Keratinocyte (primary cell): ENCODE data around the gene MAGI2. TPM values are rescaled to one million over a fixed set of nuclear protein-coding genes. Genes with fewer than 3 reads are reported as not detected.

Source experiments
- DNase-seq: peaks from one replicate; pipeline ENCODE4 v3.0.0-alpha.2; 2011; ENCODE audit warnings: low read depth, missing footprints, low spot score
- FAIRE-seq: peaks from 2 replicates; lab custom pipeline; 2011; peaks lifted over from hg19 to GRCh38; lab: Jason Lieb, UNC
- H2AFZ ChIP-seq: 2 replicates; pipeline ENCODE4 v1.6.0; 2012; ENCODE audit warnings: low read length, control low read depth, inconsistent platforms; ENCODE audit not compliant: control insufficient read depth
- H3K27ac ChIP-seq: 2 replicates; pipeline ENCODE4 v1.5.1; 2011; ENCODE audit warnings: low read length; ENCODE audit not compliant: control insufficient read depth, insufficient read depth
- H3K27me3 ChIP-seq: 3 replicates; pipeline ENCODE4 v1.6.0; 2011; ENCODE audit warnings: low read length; ENCODE audit not compliant: control insufficient read depth, insufficient read depth; ENCODE audit errors: extremely low read depth
- H3K36me3 ChIP-seq, 2 experiments: 2 replicates in 1 of 2; 3 replicates in 1 of 2; pipeline ENCODE4 v1.5.1; 2011; ENCODE audit warnings: low read length in 2 of 2, mild to moderate bottlenecking in 1 of 2; ENCODE audit not compliant: control insufficient read depth in 2 of 2, insufficient read depth in 2 of 2; ENCODE audit errors: extremely low read depth in 1 of 2
- H3K4me1 ChIP-seq: 3 replicates; pipeline ENCODE4 v1.5.1; 2011; ENCODE audit warnings: low read length; ENCODE audit not compliant: control insufficient read depth, insufficient read depth; ENCODE audit errors: extremely low read depth
- H3K4me2 ChIP-seq: 3 replicates; pipeline ENCODE4 v1.6.0; 2011; ENCODE audit warnings: low read depth, low read length; ENCODE audit not compliant: control insufficient read depth, insufficient read depth; ENCODE audit errors: extremely low read depth
- H3K4me3 ChIP-seq, 3 experiments: fragments of 200-600 bp in 1 of 3; sonication (generic) in 1 of 3; 2 replicates in 2 of 3; 3 replicates in 1 of 3; pipeline ENCODE4 v1.5.1; 2011 to 2016; ENCODE audit warnings: low read length in 3 of 3, mild to moderate bottlenecking in 3 of 3, control low read depth in 2 of 3, inconsistent platforms in 1 of 3, low read depth in 1 of 3, mixed read lengths in 1 of 3, mixed run types in 1 of 3, moderate library complexity in 1 of 3; ENCODE audit not compliant: control insufficient read depth in 2 of 3, insufficient read depth in 2 of 3; ENCODE audit errors: extremely low read depth in 1 of 3
- H3K79me2 ChIP-seq: 2 replicates; pipeline ENCODE4 v1.6.0; 2012; ENCODE audit warnings: low read length; ENCODE audit not compliant: control insufficient read depth, insufficient read depth
- H3K9ac ChIP-seq: 3 replicates; pipeline ENCODE4 v1.6.0; 2011; ENCODE audit warnings: low read length; ENCODE audit not compliant: control insufficient read depth, insufficient read depth; ENCODE audit errors: extremely low read depth
- H3K9me1 ChIP-seq: 3 replicates; pipeline ENCODE4 v1.6.0; 2011; ENCODE audit warnings: low read length; ENCODE audit not compliant: control insufficient read depth, insufficient read depth; ENCODE audit errors: extremely low read depth
- H3K9me3 ChIP-seq: 2 replicates; pipeline ENCODE4 v1.5.1; 2012; ENCODE audit warnings: low read depth, low read length; ENCODE audit not compliant: control insufficient read depth
- H4K20me1 ChIP-seq: 3 replicates; pipeline ENCODE4 v1.6.0; 2011; ENCODE audit warnings: low read length; ENCODE audit not compliant: control insufficient read depth, insufficient read depth; ENCODE audit errors: extremely low read depth
- EZH2 ChIP-seq: IDR thresholded peaks from one replicate; pipeline ENCODE4 v1.6.1; 2012; ENCODE audit warnings: inconsistent platforms, mild to moderate bottlenecking, low read length, moderate library complexity
- dilution Hi-C: fragments of 300-500 bp; cut with MboI; formaldehyde crosslinking; loops from one replicate; pipeline ENCODE4 v1.7.0; 2020; ENCODE audit warnings: low sequenced_read_pairs; ENCODE audit not compliant: extremely low pct_ligation_motif_present
- polyA plus RNA-seq, 5 experiments: library from polyadenylated mRNA; depleted of rRNA in 3 of 5; stranded (reverse) in 3 of 5; stranded (forward) in 1 of 5; unstranded in 1 of 5; fragments of >200 nt; gene quantifications; 1 replicate in 1 of 5; 2 replicates in 3 of 5; 3 replicates in 1 of 5; pipeline versions ENCODE4 v1.2.1 to v1.2.3, GENCODE V29; 2011 to 2012; ENCODE audit warnings: missing spikeins in 2 of 5, low read depth in 1 of 5, low replicate concordance in 1 of 5
- TF ChIP-seq, protein P1 (sequence below), 3 experiments: IDR thresholded peaks in 1 of 3; conservative IDR thresholded peaks in 1 of 3; optimal IDR thresholded peaks in 1 of 3; 2 replicates in 2 of 3; 3 replicates in 1 of 3; pipeline versions ENCODE3 to v1.5.1; 2011; ENCODE audit warnings: low read length in 3 of 3, mild to moderate bottlenecking in 3 of 3, moderate library complexity in 2 of 3, control low read depth in 1 of 3, inconsistent platforms in 1 of 3; ENCODE audit not compliant: insufficient read depth in 2 of 3; ENCODE audit errors: extremely low read depth in 1 of 3

MAGI2 gene
- polyA plus RNA-seq, 1 donor (not counting 4 experiments of a cell fraction or from before 2014, with no cell fraction given) = 0.07 TPM

DNA sequence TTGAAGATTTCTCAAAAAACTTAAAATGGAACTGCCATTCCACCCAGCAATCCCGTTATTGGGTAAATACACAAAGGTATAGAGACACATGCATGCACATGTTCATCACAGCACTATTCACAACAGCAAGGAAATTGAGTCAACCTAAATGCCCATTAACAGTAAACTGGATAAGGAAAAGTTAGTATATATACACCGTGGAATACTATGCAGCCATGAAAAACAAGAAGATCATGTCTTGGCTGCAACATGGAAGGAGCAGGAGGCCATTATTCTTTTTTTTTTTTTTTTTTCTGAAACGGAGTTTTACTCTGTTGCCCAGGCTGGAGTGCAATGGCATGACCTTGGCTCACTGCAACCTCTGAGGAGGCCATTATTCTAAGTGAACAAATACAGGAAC lies 749.0 kb downstream of the MAGI2 start:
- H3K79me2 ChIP-seq = no peaks in the 10 kb centered on the region
- TF ChIP-seq, protein P1, sequence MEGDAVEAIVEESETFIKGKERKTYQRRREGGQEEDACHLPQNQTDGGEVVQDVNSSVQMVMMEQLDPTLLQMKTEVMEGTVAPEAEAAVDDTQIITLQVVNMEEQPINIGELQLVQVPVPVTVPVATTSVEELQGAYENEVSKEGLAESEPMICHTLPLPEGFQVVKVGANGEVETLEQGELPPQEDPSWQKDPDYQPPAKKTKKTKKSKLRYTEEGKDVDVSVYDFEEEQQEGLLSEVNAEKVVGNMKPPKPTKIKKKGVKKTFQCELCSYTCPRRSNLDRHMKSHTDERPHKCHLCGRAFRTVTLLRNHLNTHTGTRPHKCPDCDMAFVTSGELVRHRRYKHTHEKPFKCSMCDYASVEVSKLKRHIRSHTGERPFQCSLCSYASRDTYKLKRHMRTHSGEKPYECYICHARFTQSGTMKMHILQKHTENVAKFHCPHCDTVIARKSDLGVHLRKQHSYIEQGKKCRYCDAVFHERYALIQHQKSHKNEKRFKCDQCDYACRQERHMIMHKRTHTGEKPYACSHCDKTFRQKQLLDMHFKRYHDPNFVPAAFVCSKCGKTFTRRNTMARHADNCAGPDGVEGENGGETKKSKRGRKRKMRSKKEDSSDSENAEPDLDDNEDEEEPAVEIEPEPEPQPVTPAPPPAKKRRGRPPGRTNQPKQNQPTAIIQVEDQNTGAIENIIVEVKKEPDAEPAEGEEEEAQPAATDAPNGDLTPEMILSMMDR (optimal IDR thresholded peaks at IDR 0.05 in 1 of 3, IDR thresholded peaks at IDR 0.05 in 1 of 3, conservative IDR thresholded peaks at IDR 0.05 in 1 of 3; ENCODE audit: extremely low read depth in 1 of 3, insufficient read depth in 2 of 3, low read length in 3 of 3) = no peak
- no peak for TF ChIP-seq EZH2
- no peak overlapping the region for H3K4me3 ChIP-seq
- dilution Hi-C loops = no loop called here
- DNase-seq (no peak), FAIRE-seq (no peak)
- no peak overlapping the region for H2AFZ ChIP-seq
- H3K27me3 ChIP-seq = no peaks in the 10 kb centered on the region
- H4K20me1 ChIP-seq = no peaks in the 10 kb centered on the region
- no peaks in the 10 kb centered on the region for H3K9me3 ChIP-seq
- H3K27ac ChIP-seq = no peak overlapping the region
- no peak overlapping the region for H3K4me2 ChIP-seq
- no peak overlapping the region for H3K9ac ChIP-seq
- H3K4me1 ChIP-seq = peaks cover 6% of the 10 kb centered on the region
- no peaks in the 10 kb centered on the region for H3K36me3 ChIP-seq
- H3K9me1 ChIP-seq = no peaks in the 10 kb centered on the region

DNA sequence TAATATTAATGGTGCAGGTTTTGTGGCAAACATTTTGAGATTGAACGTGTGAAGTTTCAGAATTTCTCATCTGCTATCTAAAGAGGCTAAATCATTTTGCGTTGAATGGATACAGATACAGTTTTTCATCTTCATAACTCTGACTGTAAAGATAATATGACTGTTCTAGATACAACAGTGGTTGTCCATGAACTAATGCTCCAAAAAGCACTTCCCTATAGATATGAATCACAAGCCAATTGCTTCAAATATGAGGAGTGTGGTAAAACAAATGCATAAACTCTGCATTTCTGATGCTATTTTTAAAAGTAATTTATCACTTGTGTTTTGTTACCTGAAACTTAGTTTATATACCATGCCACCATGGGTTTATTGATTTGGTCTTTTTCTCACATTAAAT lies 750.1 kb downstream of the MAGI2 start:
- Histone ChIP-seq H3K4me2 (no peak overlapping the region), H3K27ac (no peak overlapping the region), H3K79me2 (no peaks in the 10 kb centered on the region), H3K9me3 (no peaks in the 10 kb centered on the region), H4K20me1 (no peaks in the 10 kb centered on the region), H2AFZ (no peak overlapping the region), H3K9ac (no peak overlapping the region), H3K27me3 (no peaks in the 10 kb centered on the region), H3K36me3 (no peaks in the 10 kb centered on the region), H3K4me3 (no peak overlapping the region), H3K9me1 (no peaks in the 10 kb centered on the region), H3K4me1 (peaks cover 6% of the 10 kb centered on the region)
- FAIRE-seq (no peak), DNase-seq (no peak)
- TF ChIP-seq, protein P1 (optimal IDR thresholded peaks at IDR 0.05 in 1 of 3, IDR thresholded peaks at IDR 0.05 in 1 of 3, conservative IDR thresholded peaks at IDR 0.05 in 1 of 3; ENCODE audit: extremely low read depth in 1 of 3, insufficient read depth in 2 of 3, low read length in 3 of 3) = no peak
- no peak for TF ChIP-seq EZH2
- dilution Hi-C loops = no loop called here
